Measurements from ENCODE around the gene SLC25A47. TPM values are rescaled to one million over a fixed set of nuclear protein-coding genes. Genes with fewer than 3 reads are reported as not detected.

The SLC25A47 gene, protein sequence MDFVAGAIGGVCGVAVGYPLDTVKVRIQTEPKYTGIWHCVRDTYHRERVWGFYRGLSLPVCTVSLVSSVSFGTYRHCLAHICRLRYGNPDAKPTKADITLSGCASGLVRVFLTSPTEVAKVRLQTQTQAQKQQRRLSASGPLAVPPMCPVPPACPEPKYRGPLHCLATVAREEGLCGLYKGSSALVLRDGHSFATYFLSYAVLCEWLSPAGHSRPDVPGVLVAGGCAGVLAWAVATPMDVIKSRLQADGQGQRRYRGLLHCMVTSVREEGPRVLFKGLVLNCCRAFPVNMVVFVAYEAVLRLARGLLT
- total RNA-seq = 1 to 10 TPM in 1 of 4 donors, under 1 TPM in 1, not detected in 2; 0.54 to 1.2 TPM

DNA sequence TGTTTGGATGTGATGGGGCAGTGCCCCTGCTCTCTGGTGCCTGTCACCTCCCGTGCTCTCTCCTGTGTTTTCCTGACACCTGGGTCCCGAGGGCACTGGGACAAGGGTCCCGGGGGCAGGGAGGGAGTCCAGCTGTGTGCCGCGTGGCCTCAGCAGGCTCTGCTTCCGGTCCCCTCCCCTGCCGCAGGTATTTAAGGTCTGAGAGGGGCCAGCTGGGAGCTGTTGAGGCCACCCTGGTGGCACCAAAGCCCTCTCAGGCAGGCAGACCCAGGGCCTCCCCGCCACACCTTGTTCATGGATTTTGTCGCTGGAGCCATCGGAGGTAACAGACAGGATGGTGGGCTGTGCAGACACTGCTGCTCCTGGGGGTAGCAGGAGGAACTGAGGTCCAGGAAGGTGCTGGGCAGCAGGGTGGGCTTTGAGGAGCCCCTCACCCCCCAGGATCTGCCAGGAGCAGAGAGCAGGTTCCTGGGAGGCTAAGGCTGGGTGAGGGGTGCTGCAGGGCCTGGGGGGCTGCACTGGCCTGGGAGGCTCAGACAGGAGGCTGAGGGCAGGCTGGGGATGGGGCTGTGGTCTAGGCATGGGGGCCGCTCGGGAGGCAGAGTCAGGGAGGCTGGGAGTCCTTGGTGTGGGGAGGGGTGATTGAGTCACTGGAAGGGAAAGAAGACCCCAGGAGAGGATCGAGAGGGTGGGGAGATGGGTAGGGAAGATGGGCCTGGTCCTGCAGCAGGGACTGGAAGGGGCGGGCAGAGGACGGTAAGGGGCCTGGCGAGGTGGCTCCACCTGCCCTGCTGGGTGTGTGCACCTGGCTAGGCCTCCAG is at the start of gene SLC25A47:
TSS of gene SLC25A47 (plus strand) at position 219 of the 821 bp plus-strand sequence. CDS start at position 295, 76 bp downstream.
- H3K27me3 ChIP-seq = no peaks in the 10 kb centered on the region
- no peak within 1 kb of the TSS for H3K27ac ChIP-seq
- TF ChIP-seq, protein P1, sequence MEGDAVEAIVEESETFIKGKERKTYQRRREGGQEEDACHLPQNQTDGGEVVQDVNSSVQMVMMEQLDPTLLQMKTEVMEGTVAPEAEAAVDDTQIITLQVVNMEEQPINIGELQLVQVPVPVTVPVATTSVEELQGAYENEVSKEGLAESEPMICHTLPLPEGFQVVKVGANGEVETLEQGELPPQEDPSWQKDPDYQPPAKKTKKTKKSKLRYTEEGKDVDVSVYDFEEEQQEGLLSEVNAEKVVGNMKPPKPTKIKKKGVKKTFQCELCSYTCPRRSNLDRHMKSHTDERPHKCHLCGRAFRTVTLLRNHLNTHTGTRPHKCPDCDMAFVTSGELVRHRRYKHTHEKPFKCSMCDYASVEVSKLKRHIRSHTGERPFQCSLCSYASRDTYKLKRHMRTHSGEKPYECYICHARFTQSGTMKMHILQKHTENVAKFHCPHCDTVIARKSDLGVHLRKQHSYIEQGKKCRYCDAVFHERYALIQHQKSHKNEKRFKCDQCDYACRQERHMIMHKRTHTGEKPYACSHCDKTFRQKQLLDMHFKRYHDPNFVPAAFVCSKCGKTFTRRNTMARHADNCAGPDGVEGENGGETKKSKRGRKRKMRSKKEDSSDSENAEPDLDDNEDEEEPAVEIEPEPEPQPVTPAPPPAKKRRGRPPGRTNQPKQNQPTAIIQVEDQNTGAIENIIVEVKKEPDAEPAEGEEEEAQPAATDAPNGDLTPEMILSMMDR (IDR thresholded peaks at IDR 0.05) = no peak
- no peak for TF ChIP-seq POLR2A (IDR thresholded peaks at IDR 0.05)
- peak within 1 kb of the TSS in 1 of 4 donors; percentile 16 for H3K4me3 ChIP-seq
- H3K9me3 ChIP-seq = no peaks in the 10 kb centered on the region
- peaks cover 0 to 11% (median 3%) of the 10 kb centered on the region in 4 donors for H3K4me1 ChIP-seq
- H3K36me3 ChIP-seq = no peaks in the 10 kb centered on the region
- DNase-seq = no peak

- Histone ChIP-seq H3K9me3 (no peaks in the 10 kb centered on the region), H3K27ac (no peak overlapping the region), H3K27me3 (no peaks in the 10 kb centered on the region), H3K36me3 (peaks cover 0 to 11% (median 0%) of the 10 kb centered on the region in 3 donors), H3K4me3 (no peak overlapping the region), H3K4me1 (peaks cover 0 to 15% (median 0%) of the 10 kb centered on the region in 4 donors)
- no peak for TF ChIP-seq POLR2A (IDR thresholded peaks at IDR 0.05)
- TF ChIP-seq, protein P1 (IDR thresholded peaks at IDR 0.05) = no peak
- DNase-seq = no peak
Observed at GRCh38 chr14:100274250-100274649, 48.9 kb upstream of the SLC25A47 start.

DNA sequence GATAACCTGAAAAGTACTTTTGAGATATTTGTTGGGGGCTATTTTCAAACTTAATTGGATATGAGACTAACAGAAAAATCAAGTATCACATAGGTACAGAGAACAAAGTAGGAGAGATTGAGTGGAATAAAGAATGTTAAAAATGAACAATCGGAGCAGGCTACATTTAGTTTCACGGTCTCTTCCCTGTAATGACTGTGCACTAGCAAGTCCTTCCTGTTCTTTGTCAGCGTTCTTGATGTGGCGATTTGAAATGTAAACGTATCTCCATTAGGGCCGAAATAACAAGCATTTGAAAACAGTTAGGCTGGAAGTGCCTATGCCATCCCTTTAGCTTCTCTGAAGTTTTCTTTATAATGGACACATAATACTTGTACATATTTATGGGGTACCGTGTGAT is 47.9 kb upstream of the SLC25A47 start:
- TF ChIP-seq, protein P1 (IDR thresholded peaks at IDR 0.05) = no peak
- no peak for TF ChIP-seq POLR2A (IDR thresholded peaks at IDR 0.05)
- Histone ChIP-seq H3K4me3 (no peak overlapping the region), H3K27me3 (no peaks in the 10 kb centered on the region), H3K9me3 (no peaks in the 10 kb centered on the region), H3K4me1 (peaks cover 0 to 11% (median 0%) of the 10 kb centered on the region in 4 donors), H3K36me3 (peaks cover 0 to 11% (median 0%) of the 10 kb centered on the region in 3 donors), H3K27ac (no peak overlapping the region)
- no peak for DNase-seq

DNA sequence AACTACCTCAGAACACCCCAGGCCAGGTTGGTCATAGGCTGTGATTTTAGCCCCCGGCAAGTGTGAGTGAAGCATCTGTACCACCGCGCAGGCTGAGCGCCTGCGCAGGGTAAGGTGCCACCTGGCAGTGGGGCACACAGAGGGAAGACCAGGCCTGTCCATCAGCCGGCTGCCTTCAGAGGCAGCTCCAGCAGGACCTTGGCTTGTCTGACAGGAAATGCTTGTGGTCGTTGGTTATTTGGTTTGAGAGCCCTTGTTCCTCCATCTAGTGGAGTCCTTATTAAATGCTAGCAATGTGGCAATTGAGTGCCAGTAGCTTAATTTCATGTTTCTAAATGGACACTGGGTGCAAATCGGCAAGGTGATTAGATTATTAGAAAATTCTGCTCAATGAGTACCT is 44.4 kb upstream of the SLC25A47 start:
- no peaks in the 10 kb centered on the region for H3K9me3 ChIP-seq
- no peaks in the 10 kb centered on the region for H3K27me3 ChIP-seq
- peaks cover 0 to 11% (median 0%) of the 10 kb centered on the region in 4 donors for H3K4me1 ChIP-seq
- H3K27ac ChIP-seq = peak overlapping the region in 1 of 4 donors; percentile 36
- peak in 1 of 3 donors; percentile 47 for DNase-seq
- no peak for TF ChIP-seq POLR2A (IDR thresholded peaks at IDR 0.05)
- TF ChIP-seq, protein P1 (IDR thresholded peaks at IDR 0.05) = peak in 1 of 6 experiments; percentile 13
- H3K36me3 ChIP-seq = peaks cover 0 to 17% (median 0%) of the 10 kb centered on the region in 3 donors
- no peak overlapping the region for H3K4me3 ChIP-seq

DNA sequence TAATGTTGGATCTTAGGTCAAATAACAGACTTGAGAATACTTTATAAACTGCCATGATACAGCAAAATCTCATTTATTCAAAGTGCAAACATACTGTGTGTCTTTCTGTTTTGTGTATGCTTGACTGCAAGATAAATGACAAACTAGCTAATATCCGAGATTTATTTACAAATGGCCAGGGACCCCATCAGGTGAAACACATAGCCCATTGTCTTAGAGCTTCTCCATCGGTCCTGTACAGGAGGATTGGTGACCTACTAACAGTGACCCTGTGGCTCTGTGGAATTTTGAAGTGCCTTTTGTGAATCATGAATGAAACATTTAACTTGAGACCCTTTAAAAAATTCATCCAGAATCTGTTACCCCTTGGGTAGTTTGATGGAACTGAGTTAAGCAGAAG is 44.0 kb upstream of the SLC25A47 start:
- Histone ChIP-seq H3K27ac (no peak overlapping the region), H3K4me1 (peaks cover 0 to 11% (median 0%) of the 10 kb centered on the region in 4 donors), H3K27me3 (no peaks in the 10 kb centered on the region), H3K9me3 (no peaks in the 10 kb centered on the region), H3K4me3 (no peak overlapping the region), H3K36me3 (peaks cover 0 to 17% (median 0%) of the 10 kb centered on the region in 3 donors)
- no peak for DNase-seq
- TF ChIP-seq, protein P1 (IDR thresholded peaks at IDR 0.05) = no peak
- no peak for TF ChIP-seq POLR2A (IDR thresholded peaks at IDR 0.05)

All from Peyer's patch (tissue), 4 donors.